Uterus (tissue), 2 donors: ENCODE data around the gene PRKG1.

Source experiments
- POLR2A ChIP-seq, 2 donors: fragments of 450-650 bp; IDR thresholded peaks; one replicate each; pipeline ENCODE4 v1.6.1; 2016; ENCODE audit warnings: antibody characterized with exemption in 2 of 2, mild to moderate bottlenecking in 1 of 2, moderate library complexity in 1 of 2
- TF ChIP-seq, protein P1 (sequence below), 4 experiments: fragments of 200-600 bp in 2 of 4; fragments of 450-650 bp in 2 of 4; sonication (generic) in 2 of 4; IDR thresholded peaks; one replicate each; pipeline ENCODE4 v1.5.1; 2016 to 2019; ENCODE audit warnings: antibody characterized with exemption in 4 of 4, mild to moderate bottlenecking in 2 of 4, moderate library complexity in 1 of 4

DNA sequence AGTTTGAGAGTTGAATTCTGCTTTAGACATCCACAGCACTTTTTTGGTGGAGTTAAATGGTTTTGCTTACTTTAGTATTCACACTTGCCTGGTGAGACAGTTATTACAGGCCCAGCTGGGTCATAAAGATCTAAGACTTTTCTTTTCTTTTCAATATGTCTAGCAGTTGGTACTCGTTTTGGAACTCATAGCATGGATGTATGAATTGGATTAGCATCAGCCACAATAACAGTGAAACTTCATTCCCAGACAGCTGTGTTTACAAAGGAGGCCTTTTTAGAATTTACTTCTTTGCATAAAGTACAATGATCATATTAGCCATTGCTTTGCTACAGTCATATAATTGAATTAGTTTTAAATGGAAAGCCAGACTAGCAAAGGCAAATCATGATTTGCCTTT is 1071.3 kb downstream of the PRKG1 start:
- TF ChIP-seq, protein P1, sequence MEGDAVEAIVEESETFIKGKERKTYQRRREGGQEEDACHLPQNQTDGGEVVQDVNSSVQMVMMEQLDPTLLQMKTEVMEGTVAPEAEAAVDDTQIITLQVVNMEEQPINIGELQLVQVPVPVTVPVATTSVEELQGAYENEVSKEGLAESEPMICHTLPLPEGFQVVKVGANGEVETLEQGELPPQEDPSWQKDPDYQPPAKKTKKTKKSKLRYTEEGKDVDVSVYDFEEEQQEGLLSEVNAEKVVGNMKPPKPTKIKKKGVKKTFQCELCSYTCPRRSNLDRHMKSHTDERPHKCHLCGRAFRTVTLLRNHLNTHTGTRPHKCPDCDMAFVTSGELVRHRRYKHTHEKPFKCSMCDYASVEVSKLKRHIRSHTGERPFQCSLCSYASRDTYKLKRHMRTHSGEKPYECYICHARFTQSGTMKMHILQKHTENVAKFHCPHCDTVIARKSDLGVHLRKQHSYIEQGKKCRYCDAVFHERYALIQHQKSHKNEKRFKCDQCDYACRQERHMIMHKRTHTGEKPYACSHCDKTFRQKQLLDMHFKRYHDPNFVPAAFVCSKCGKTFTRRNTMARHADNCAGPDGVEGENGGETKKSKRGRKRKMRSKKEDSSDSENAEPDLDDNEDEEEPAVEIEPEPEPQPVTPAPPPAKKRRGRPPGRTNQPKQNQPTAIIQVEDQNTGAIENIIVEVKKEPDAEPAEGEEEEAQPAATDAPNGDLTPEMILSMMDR (IDR thresholded peaks at IDR 0.05), result no peak
- no peak for TF ChIP-seq POLR2A (IDR thresholded peaks at IDR 0.05)
